Keratinocyte (primary cell): ENCODE data around the gene LRCH3.

ENCODE experiments used
- EZH2 ChIP-seq: IDR thresholded peaks from one replicate; pipeline ENCODE4 v1.6.1; 2012; ENCODE audit warnings: inconsistent platforms, mild to moderate bottlenecking, low read length, moderate library complexity
- TF ChIP-seq, protein P1 (sequence below), 3 experiments: IDR thresholded peaks in 1 of 3; conservative IDR thresholded peaks in 1 of 3; optimal IDR thresholded peaks in 1 of 3; 2 replicates in 2 of 3; 3 replicates in 1 of 3; pipeline versions ENCODE3 to v1.5.1; 2011; ENCODE audit warnings: low read length in 3 of 3, mild to moderate bottlenecking in 3 of 3, moderate library complexity in 2 of 3, control low read depth in 1 of 3, inconsistent platforms in 1 of 3; ENCODE audit not compliant: insufficient read depth in 2 of 3; ENCODE audit errors: extremely low read depth in 1 of 3

DNA sequence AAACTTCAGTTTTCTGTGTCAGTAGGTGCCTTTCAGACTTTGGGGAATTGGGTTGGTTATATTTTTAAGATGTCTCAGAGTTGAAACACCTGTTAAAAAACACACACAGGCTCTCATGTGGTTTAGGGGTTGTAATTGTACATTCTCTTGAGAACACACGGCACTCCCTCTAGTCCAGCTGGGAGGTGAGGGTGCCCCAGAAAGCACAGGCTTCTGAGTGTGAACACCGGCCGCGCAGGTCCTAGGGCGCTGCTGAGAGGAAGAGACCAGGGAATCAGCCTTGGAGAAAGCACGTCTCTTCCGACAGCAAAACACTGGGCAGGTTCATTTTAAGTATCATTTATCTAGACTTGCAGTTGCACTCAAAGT, 90.9 kb downstream of the LRCH3 start:
- TF ChIP-seq, protein P1, sequence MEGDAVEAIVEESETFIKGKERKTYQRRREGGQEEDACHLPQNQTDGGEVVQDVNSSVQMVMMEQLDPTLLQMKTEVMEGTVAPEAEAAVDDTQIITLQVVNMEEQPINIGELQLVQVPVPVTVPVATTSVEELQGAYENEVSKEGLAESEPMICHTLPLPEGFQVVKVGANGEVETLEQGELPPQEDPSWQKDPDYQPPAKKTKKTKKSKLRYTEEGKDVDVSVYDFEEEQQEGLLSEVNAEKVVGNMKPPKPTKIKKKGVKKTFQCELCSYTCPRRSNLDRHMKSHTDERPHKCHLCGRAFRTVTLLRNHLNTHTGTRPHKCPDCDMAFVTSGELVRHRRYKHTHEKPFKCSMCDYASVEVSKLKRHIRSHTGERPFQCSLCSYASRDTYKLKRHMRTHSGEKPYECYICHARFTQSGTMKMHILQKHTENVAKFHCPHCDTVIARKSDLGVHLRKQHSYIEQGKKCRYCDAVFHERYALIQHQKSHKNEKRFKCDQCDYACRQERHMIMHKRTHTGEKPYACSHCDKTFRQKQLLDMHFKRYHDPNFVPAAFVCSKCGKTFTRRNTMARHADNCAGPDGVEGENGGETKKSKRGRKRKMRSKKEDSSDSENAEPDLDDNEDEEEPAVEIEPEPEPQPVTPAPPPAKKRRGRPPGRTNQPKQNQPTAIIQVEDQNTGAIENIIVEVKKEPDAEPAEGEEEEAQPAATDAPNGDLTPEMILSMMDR (optimal IDR thresholded peaks at IDR 0.05 in 1 of 3, IDR thresholded peaks at IDR 0.05 in 1 of 3, conservative IDR thresholded peaks at IDR 0.05 in 1 of 3; ENCODE audit: extremely low read depth in 1 of 3, insufficient read depth in 2 of 3, low read length in 3 of 3) = no peak
- no peak for TF ChIP-seq EZH2
